Fibroblast of mammary gland (primary cell): ENCODE measurements around the gene EFS.

Experiments used
- DNase-seq: peaks from one replicate; pipeline ENCODE4 v3.0.0-alpha.2; 2010; ENCODE audit warnings: low read depth
- H3K4me3 ChIP-seq: 2 replicates; pipeline ENCODE4 v1.5.1; 2011; ENCODE audit warnings: low read depth, mild to moderate bottlenecking, low read length, moderate library complexity; ENCODE audit not compliant: control insufficient read depth
- CTCF ChIP-seq: conservative IDR thresholded peaks from 2 replicates; pipeline ENCODE4 v1.5.1; 2011; ENCODE audit warnings: low read depth, low read length, inconsistent platforms; ENCODE audit not compliant: control insufficient read depth, insufficient read depth

EFS gene

GRCh38 chr14:23384364-23385080 is 19.6 kb upstream of the EFS start:
- DNase-seq = no peak
- TF ChIP-seq CTCF = no peak
- H3K4me3 ChIP-seq = no peak overlapping the region

- TF ChIP-seq CTCF = no peak
- no peak overlapping the region for H3K4me3 ChIP-seq
Measured at GRCh38 chr14:23382731-23383440, 17.9 kb upstream of the EFS start.

GRCh38 chr14:23382276-23382675 is 17.3 kb upstream of the EFS start:
- TF ChIP-seq CTCF = no peak
- DNase-seq = no peak
- no peak overlapping the region for H3K4me3 ChIP-seq

More at GRCh38 chr14:23382731-23383440, 17.9 kb upstream of the EFS start:
- no peak for DNase-seq

GRCh38 chr14:23381871-23382270 is 16.9 kb upstream of the EFS start:
- no peak for TF ChIP-seq CTCF
- H3K4me3 ChIP-seq = no peak overlapping the region

GRCh38 chr14:23380976-23381375 is 16.0 kb upstream of the EFS start:
- DNase-seq = no peak
- H3K4me3 ChIP-seq = no peak overlapping the region
- no peak for TF ChIP-seq CTCF

More at GRCh38 chr14:23381871-23382270, 16.9 kb upstream of the EFS start:
- no peak for DNase-seq

GRCh38 chr14:23380197-23380914 is 15.4 kb upstream of the EFS start:
- no peak for TF ChIP-seq CTCF
- H3K4me3 ChIP-seq = no peak overlapping the region
- DNase-seq = no peak
